SK-MEL-5 (cell line): ENCODE results near the gene HAUS6. TPM values are rescaled to one million over a fixed set of nuclear protein-coding genes. Genes with fewer than 3 reads are reported as not detected.

ENCODE experiments used
- DNase-seq: peaks from one replicate; pipeline ENCODE4 v3.0.0-alpha.2; 2016; ENCODE audit warnings: low read depth, low spot score
- in situ Hi-C: cut with HindIII; loops from 2 replicates; pipeline ENCODE4 v1.10.0; 2016; ENCODE audit warnings: low sequenced_read_pairs, high pct_unique_total_duplicates, low pct_unique_long_range_greater_than_20kb
- small RNA-seq, 2 experiments: library from RNA; depleted of rRNA; stranded (forward); fragments of <200 nt; gene quantifications; one replicate each; pipeline ENCODE3, GENCODE V24; 2014
- total RNA-seq: library from RNA; depleted of rRNA; stranded (reverse); fragments of >200 nt; shearing (Covaris generic); gene quantifications from 2 replicates; pipeline ENCODE4 v1.2.3, GENCODE V29; 2014; rRNA removed

Gene HAUS6
- total RNA-seq, 1 experiment from 2014 or later: 40.0 TPM

DNA sequence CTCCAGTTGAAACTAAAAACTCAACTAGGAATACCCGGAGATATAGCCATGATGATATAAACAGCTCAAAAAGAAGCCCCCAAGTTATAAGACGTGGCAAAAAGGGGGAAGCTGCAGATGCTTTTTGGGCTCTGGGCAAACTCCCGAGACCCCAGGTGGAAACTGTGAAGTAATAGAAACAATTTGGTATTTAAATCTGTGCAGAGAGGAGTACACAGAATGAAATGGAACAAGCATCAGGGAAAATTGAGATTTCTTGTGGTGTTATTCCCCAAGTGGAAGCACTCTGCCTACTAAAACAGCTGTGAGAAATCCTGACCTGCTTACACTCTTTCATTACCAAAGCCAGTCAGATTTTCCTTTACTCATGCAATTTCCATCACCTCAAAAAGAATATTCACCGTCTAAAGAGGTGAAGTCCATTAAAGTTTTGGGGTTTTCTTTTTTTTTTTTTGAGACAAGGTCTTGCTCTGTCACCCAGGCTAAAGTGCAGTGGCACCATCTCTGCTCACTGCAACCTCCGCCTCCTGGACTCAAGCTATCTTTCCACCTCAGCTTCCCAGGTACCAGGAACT is 93.2 kb downstream of the HAUS6 start:
- no peak for DNase-seq
- in situ Hi-C loops: no loop called here

Small RNA genes lying within 50 kb of the gene (small RNA-seq; reads per million reads assigned to genes)
- 0 reads per million in 2 experiments for gene RF00019
- 0 reads per million in 2 experiments for gene RNU6-264P
- gene SCARNA8: 13.5 to 82.9 reads per million in 2 experiments

Other genes with a start within 250 kb of the HAUS6 start
- not detected in 2 replicates for gene SAXO1, start 69.7 kb downstream of the HAUS6 start, total RNA-seq
- 25.8 and 27.1 TPM in 2 replicates for gene RRAGA, start 53.5 kb downstream of the HAUS6 start, total RNA-seq
- 58.1 and 66.1 TPM in 2 replicates for gene PLIN2, start 24.6 kb upstream of the HAUS6 start, total RNA-seq
- 25.0 and 25.7 TPM in 2 replicates for gene DENND4C, start 127.8 kb upstream of the HAUS6 start, total RNA-seq